ENCODE measurements around the gene CAMK1D. TPM values are rescaled to one million over a fixed set of nuclear protein-coding genes. Genes with fewer than 3 reads are reported as not detected.

Gene CAMK1D
- total RNA-seq, 1 experiment from 2014 or later = 6.3 TPM

- peaks cover 3 to 4% of the 10 kb centered on the region in 2 experiments; a peak in 2 of 5 replicates for H3K9me3 Mint-ChIP-seq
- H3K4me1 Mint-ChIP-seq = peaks cover 19 to 27% of the 10 kb centered on the region in 2 experiments
- H3K4me3 Mint-ChIP-seq = no peak overlapping the region
- Histone ChIP-seq H3K27me3 (ENCODE audit: insufficient read depth, low read length) (no peaks in the 10 kb centered on the region), H2BK20ac (ENCODE audit: low read depth, low read length, poor library complexity, severe bottlenecking) (no peak overlapping the region), H2AK5ac (ENCODE audit: insufficient read length, low read length) (no peak overlapping the region), H4K91ac (ENCODE audit: insufficient read length, low read depth, low read length) (no peak overlapping the region), H4K5ac (ENCODE audit: insufficient read length, low read depth, low read length) (no peak overlapping the region), H3K23ac (ENCODE audit: insufficient read length, low read depth, low read length) (no peak overlapping the region), H3K9ac (ENCODE audit: extremely low read depth, insufficient read length, low read length) (no peak overlapping the region), H2BK15ac (ENCODE audit: low read depth, low read length) (no peak overlapping the region), H3K9me3 (ENCODE audit: control insufficient read depth, low read depth, low read length) (no peaks in the 10 kb centered on the region), H3K14ac (ENCODE audit: insufficient read depth, low read length) (no peak overlapping the region), H2AFZ (ENCODE audit: low read length) (no peak overlapping the region), H2BK12ac (ENCODE audit: insufficient read length, low read depth, low read length) (no peak overlapping the region), H4K8ac (replicated peaks; ENCODE audit: insufficient read length, low read depth, low read length) (no peak overlapping the region), H3K56ac (ENCODE audit: insufficient read length, low read depth, low read length) (no peak overlapping the region), H3K27ac (ENCODE audit: insufficient read length, low read depth, low read length) (no peak overlapping the region), H3K79me1 (ENCODE audit: insufficient read depth, low read depth, low read length, poor library complexity, severe bottlenecking) (no peaks in the 10 kb centered on the region), H3K18ac (ENCODE audit: insufficient read length, low read depth, low read length) (no peak overlapping the region), H3K23me2 (ENCODE audit: insufficient read length, low read depth, low read length, poor library complexity, severe bottlenecking) (no peaks in the 10 kb centered on the region), H2BK5ac (ENCODE audit: insufficient read length, low read length) (no peak overlapping the region), H3K79me2 (ENCODE audit: insufficient read depth, low read length) (no peaks in the 10 kb centered on the region), H4K20me1 (ENCODE audit: control insufficient read depth, insufficient read depth, insufficient read length) (no peaks in the 10 kb centered on the region), H3K4me1 (ENCODE audit: insufficient read depth, low read length) (peaks cover 2% of the 10 kb centered on the region; the same call in 1 of the 2 replicates), H3K4ac (ENCODE audit: low read depth, low read length) (no peak overlapping the region), H3T11ph (ENCODE audit: low read length) (no peak overlapping the region), H3K4me2 (ENCODE audit: insufficient read depth, insufficient read length, low read length) (no peak overlapping the region), H2BK120ac (ENCODE audit: low read depth, low read length, poor library complexity, severe bottlenecking) (no peak overlapping the region)
- H3K27me3 Mint-ChIP-seq (ENCODE audit: low read depth) = no peaks in the 10 kb centered on the region; the same call in 1 of the 2 replicates
- TF ChIP-seq, protein P1, sequence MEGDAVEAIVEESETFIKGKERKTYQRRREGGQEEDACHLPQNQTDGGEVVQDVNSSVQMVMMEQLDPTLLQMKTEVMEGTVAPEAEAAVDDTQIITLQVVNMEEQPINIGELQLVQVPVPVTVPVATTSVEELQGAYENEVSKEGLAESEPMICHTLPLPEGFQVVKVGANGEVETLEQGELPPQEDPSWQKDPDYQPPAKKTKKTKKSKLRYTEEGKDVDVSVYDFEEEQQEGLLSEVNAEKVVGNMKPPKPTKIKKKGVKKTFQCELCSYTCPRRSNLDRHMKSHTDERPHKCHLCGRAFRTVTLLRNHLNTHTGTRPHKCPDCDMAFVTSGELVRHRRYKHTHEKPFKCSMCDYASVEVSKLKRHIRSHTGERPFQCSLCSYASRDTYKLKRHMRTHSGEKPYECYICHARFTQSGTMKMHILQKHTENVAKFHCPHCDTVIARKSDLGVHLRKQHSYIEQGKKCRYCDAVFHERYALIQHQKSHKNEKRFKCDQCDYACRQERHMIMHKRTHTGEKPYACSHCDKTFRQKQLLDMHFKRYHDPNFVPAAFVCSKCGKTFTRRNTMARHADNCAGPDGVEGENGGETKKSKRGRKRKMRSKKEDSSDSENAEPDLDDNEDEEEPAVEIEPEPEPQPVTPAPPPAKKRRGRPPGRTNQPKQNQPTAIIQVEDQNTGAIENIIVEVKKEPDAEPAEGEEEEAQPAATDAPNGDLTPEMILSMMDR (conservative IDR thresholded peaks at IDR 0.05) = no peak
- H3K36me3 Mint-ChIP-seq (ENCODE audit: insufficient read depth in 1 of 3, low read depth in 3 of 3) = peaks cover 0 to 7% (median 0%) of the 10 kb centered on the region in 3 experiments; a peak in 3 of 7 replicates
- no CpG with 5 or more reads among the region's 16 CpGs for WGBS (ENCODE audit: extremely low coverage, insufficient read length, low lambda C conversion rate)
- DNase-seq = no peak
- H3K27ac Mint-ChIP-seq = no peak overlapping the region
Observed at GRCh38 chr10:12488626-12489025, 139.3 kb downstream of the CAMK1D start.

All from H9 (cell line).